Dermis blood vessel endothelial cell (primary cell): ENCODE measurements around the gene HYAL2. TPM values are rescaled to one million over a fixed set of nuclear protein-coding genes. Genes with fewer than 3 reads are reported as not detected.
"Not testable (repeated sequence)": the region's sequence is repeated elsewhere in the genome, so short reads cannot be mapped to it uniquely, and the experiment has no call there.

ENCODE experiments used
- DNase-seq: peaks from one replicate; pipeline ENCODE4 v3.0.0; 2010
- total RNA-seq: library from RNA; depleted of rRNA; stranded (reverse); fragments of >200 nt; gene quantifications from 2 replicates; pipeline ENCODE4 v1.2.3, GENCODE V29; 2014

Gene HYAL2
- total RNA-seq, 1 donor from 2014 or later: 601 TPM

- DNase-seq: no peak
These were observed 33.4 kb downstream of the HYAL2 start for GRCh38 chr3:50289130-50289529.

- DNase-seq: no peak
These were observed 34.0 kb downstream of the HYAL2 start for GRCh38 chr3:50288387-50289007.

GRCh38 chr3:50287262-50287661 lies 35.3 kb downstream of the HYAL2 start:
- DNase-seq: no peak

GRCh38 chr3:50286322-50287227 lies 36.0 kb downstream of the HYAL2 start:
- no peak for DNase-seq

GRCh38 chr3:50284121-50284520 lies 38.4 kb downstream of the HYAL2 start:
- DNase-seq: not testable (repeated sequence)

- no peak for DNase-seq
These were observed 43.1 kb downstream of the HYAL2 start for GRCh38 chr3:50279255-50280016.

GRCh38 chr3:50278880-50279224 lies 43.7 kb downstream of the HYAL2 start, which contains the start of gene LSMEM2:
Gene LSMEM2, plus strand, starts transcription at chr3:50279087. Its CDS starts 27 bp downstream, at chr3:50279114.
- no peak for DNase-seq

GRCh38 chr3:50278123-50278879 lies 44.2 kb downstream of the HYAL2 start:
- no peak for DNase-seq

GRCh38 chr3:50276762-50277101 lies 45.8 kb downstream of the HYAL2 start:
- DNase-seq: no peak

- no peak for DNase-seq
These were observed 46.4 kb downstream of the HYAL2 start for GRCh38 chr3:50275996-50276761.

- no peak for DNase-seq
These were observed 47.2 kb downstream of the HYAL2 start for GRCh38 chr3:50275141-50275995.

- DNase-seq: peak; percentile 86
These were observed 48.0 kb downstream of the HYAL2 start for GRCh38 chr3:50274371-50275104.

GRCh38 chr3:50273689-50274065 lies 48.9 kb downstream of the HYAL2 start:
- no peak for DNase-seq

- peak; percentile 88 for DNase-seq
These were observed 49.4 kb downstream of the HYAL2 start for GRCh38 chr3:50272911-50273688.

- DNase-seq: not testable (repeated sequence)
These were observed 50.0 kb downstream of the HYAL2 start for GRCh38 chr3:50272538-50272910.

- DNase-seq: no peak
These were observed 51.1 kb downstream of the HYAL2 start for GRCh38 chr3:50271314-50271936.

- no peak for DNase-seq
These were observed 51.9 kb downstream of the HYAL2 start for GRCh38 chr3:50270422-50271224.

GRCh38 chr3:50269977-50270413 lies 52.5 kb downstream of the HYAL2 start:
- no peak for DNase-seq
